Stimulated activated CD4-positive, alpha-beta T cell treated with anti-CD3 and anti-CD28 coated beads, Interleukin-4, amount 100 ng/mL, for 1 hour (primary cell): ENCODE results near the gene GBE1.

Experiments
- DNase-seq: peaks from one replicate; pipeline ENCODE4 v3.0.0-alpha.2; 2020

Gene GBE1

DNA sequence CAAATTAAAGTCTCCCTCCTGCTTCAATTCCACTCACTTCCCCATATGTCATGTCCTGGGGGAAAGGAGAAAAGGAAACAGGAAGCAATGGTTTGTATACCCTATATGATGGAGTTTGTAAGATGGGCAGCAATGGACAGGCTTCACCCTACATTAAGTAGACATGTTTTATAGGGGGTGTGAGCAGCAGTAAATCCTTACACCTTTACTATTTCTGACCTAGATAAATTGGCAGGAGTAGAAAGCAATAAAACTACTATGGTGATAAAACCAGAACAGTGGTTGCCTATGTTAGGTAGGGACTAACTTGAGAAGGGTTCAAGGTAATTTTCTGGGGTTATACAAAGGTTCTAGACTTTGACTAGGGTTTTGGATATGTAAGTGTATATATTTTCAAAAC is 301.7 kb downstream of the GBE1 start:
- DNase-seq, result no peak

DNA sequence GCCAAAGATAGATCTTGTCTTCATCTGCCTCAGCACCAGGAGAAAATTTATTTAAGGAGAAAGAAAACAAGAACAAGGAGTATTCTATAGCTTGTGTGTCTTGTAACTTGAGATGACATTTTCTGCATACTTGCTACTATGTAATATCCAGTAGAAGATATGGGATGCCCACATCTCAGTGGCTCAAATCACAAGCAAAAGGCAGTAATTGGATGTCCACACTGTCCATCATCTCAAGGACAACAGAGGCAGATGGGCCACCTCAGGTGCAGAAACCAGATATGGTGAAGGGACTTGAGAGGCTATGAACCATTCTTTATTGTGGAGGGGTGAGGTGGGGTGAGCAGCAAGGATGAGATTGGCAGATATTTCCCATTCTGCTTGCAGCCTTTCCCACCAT is 309.0 kb downstream of the GBE1 start:
- no peak for DNase-seq

DNA sequence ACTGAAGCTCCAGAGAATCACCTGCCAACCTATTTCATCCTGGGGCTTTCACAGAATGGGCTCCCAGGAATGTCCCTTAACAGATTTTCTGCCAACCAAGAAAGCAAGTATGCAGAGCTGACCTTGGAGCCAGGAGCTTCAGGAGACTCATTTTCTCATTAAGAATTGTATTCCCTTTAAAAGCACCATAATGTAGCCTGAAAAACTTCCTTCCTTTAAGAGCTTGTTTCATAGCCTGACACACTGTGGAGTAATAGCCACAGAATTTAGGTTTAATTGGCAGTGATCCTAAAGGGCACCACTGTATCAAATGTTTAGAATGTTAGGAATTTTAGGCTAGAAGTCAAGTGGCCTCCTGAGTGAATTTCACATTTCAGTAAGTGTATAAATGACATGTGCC is 309.8 kb downstream of the GBE1 start:
- no peak for DNase-seq

DNA sequence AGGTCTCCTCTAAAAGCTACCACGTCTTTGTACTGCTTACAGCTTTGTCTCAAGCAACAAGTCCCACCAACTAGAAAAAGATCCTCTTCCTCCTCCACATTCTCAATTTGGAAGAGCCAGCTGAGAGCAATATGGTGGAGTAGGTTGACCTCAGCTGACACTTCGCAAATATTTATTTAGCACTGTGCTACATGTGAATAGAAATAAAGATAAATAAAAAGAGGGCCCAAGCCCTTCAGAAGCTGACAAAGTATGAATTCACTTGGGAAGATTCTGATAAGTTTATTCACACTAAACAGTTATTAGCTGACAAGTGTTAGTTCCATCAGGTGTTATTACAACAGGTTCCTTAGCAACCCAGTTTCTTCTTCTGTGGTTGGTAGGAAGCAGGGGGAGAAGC is 310.3 kb downstream of the GBE1 start:
- no peak for DNase-seq

DNA sequence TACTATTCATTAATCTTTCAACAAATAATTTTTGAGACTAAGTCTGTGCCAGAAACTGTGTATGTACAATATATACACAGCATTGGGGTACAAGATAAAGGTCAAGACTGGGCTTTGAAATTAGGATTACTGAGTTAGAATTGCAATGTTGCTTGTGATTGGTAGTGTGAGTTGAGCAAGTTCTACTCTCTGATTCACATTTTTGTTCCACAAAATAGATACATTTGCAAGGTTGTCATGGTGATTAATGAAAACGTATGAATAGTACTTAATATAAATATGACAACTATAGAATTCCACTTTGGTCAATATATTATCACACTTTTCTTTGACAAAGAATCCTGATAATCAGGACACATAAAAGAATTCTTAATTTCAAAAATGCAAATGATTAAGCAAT is 314.6 kb downstream of the GBE1 start:
- no peak for DNase-seq

DNA sequence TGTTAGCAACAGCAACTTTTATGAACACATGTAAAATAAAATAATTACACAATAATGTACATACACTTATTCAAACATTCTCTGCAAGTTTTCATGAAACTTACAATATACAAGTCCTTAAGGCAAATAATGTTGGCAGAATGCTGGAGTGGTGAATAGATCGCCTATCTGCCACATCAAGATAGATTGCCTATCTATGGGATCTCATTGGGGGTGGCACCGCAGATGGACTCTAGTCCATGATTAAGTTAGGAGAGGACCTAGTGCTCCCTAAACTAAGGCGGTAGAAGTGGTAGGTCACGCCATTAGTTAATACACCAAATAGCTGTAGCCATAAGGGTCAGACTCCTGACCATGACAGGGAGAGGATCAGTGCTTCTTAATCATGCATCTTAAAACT is 315.7 kb downstream of the GBE1 start:
- no peak for DNase-seq

DNA sequence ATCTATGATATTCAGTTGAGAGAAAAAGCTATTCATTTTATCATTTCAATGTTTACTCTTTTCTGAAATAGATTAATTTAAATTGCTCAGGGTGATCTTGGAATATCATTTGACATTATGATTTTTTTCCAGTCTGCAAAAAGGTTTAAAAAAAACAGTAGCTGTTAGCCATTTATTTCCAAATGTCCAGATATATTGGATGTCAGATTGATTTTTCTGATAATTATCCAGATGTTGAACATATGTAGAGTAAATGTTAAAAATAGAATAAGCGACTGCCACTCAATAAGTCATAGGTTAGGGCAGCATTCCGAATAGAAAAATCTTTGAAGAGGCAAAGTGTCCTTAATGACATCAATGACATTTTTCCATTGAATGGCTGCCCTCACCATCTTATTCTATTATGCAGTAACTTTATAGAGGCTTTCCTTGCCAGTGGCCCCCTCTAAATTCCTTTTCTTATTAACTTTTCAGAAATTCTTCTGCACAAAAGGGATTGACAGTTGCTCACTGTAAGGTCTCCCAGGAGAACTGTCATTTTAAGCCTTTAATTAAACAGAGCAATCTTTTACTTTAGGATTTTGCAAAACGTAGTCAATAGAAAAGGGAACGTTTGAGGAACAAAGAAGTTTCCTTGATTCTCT is 316.5 kb downstream of the GBE1 start:
- no peak for DNase-seq

DNA sequence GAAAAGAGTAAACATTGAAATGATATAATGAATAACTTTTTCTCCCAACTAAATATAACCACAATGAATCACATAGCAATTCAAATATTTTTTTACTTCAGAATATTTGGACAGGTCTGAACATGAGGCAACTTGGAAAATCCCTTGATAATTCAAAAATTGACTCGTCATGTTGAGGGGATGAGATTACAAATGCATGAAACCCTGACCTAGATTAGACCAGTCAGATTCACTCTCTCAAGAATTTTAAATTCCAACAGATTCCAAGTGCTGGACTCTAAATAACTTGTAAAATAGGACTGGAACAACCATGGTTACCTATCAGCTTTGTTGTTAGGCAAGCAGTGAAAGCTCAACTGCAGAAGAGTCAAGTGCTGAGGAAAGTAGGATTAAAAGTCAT is 317.5 kb downstream of the GBE1 start:
- no peak for DNase-seq

DNA sequence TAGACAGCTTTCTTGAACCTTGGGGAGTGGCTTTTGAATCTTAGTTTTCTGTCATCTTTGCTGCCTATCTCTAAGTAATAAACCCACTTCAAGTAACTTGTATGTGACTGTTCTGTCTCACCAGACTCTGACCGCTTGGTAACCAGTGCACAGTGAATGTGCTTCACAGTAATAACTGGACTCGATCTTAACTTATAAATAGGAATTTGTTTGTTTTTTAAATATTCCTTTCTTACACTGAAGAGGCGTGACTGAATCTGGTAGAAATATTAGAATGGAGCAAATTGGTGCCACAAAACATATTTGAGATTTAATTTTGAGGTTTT is 318.0 kb downstream of the GBE1 start:
- DNase-seq, result no peak

DNA sequence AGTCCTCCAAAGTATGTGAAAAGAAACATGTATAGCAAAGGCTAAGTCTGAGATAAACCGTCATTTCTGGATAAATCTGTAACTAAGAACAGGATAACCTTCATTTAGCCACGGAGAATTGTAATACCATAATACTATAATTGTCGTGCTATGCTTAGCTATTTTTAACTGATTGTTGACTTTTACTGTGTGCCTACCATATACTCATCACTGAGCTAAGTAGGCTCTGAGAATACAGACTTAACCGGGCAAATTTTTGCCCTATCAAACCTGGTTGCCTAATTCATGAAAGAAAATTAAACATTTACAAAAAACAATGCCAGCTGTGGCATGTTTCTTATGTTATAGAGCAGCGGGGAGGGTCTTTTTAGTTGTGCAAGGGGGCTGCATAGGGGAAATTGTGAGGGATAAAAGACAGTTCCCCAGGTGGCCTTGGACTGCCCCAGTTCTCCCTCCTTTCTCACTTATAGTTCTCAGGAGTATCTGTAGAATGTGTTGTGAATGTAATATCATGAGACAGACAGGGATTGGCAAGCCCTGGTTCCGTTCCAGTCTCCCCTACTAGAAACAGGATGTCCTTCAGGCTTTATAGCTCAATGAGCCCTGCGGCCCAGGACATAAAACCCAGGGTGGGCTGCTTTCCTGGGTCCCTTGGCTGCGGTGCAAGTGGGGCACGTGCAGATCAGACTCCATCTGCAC is 318.5 kb downstream of the GBE1 start:
- DNase-seq, result no peak

DNA sequence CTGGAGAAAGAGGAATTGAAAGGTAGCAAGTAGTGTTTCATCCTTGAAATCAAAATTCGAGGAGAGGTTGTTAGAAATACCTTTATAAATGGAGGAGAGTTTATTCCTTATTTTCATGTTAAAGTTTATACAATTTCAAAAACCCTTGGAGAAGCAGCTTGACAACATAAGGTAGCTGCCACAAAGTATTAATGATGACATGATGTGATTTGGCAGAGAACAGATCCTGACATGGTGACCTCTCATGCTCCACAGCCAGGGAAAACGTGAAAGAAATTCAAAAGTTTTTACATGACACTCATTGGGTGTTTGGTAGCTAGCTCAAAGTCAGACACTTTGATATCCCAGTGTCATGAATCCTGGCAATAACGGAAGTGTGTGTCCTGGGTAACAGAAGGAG is 320.8 kb downstream of the GBE1 start:
- DNase-seq, result no peak
